Neural progenitor cell (in vitro differentiated cells): ENCODE results near the gene SUPT3H. TPM values are rescaled to one million over a fixed set of nuclear protein-coding genes. Genes with fewer than 3 reads are reported as not detected.

Source experiments
- DNase-seq: peaks from one replicate; pipeline ENCODE4 v3.0.0-alpha.2; 2016; ENCODE audit warnings: low spot score
- H2AFZ ChIP-seq: fragments of 200-600 bp; sonication (generic); replicated peaks from 2 replicates; pipeline ENCODE4 v1.6.1; 2016; ENCODE audit warnings: antibody characterized with exemption
- H3F3A ChIP-seq: fragments of 200-600 bp; sonication (generic); 2 replicates; pipeline ENCODE4 v1.6.1; 2016; ENCODE audit warnings: antibody characterized with exemption, low read depth
- H3K27ac ChIP-seq: fragments of 200-600 bp; sonication (generic); 2 replicates; pipeline ENCODE4 v1.5.1; 2016; ENCODE audit warnings: mild to moderate bottlenecking
- H3K27me3 ChIP-seq: fragments of 200-600 bp; sonication (generic); 2 replicates; pipeline ENCODE4 v1.6.1; 2016; ENCODE audit warnings: mild to moderate bottlenecking, moderate library complexity
- H3K36me3 ChIP-seq: fragments of 200-600 bp; sonication (generic); 2 replicates; pipeline ENCODE4 v1.5.1; 2016
- H3K4me1 ChIP-seq: fragments of 200-600 bp; sonication (generic); 2 replicates; pipeline ENCODE4 v1.6.1; 2016; ENCODE audit warnings: mixed run types
- H3K4me2 ChIP-seq: fragments of 200-600 bp; sonication (generic); 2 replicates; pipeline ENCODE4 v1.6.1; 2016
- H3K4me3 ChIP-seq: fragments of 200-600 bp; sonication (generic); 2 replicates; pipeline ENCODE4 v1.5.1; 2016
- H3K79me2 ChIP-seq: fragments of 200-600 bp; sonication (generic); 2 replicates; pipeline ENCODE4 v1.6.1; 2016; ENCODE audit warnings: low read depth
- H3K9ac ChIP-seq: fragments of 200-600 bp; sonication (generic); 2 replicates; pipeline ENCODE4 v1.6.1; 2016
- H3K9me3 ChIP-seq: fragments of 200-600 bp; sonication (generic); 2 replicates; pipeline ENCODE4 v1.5.1; 2016; ENCODE audit warnings: low read depth
- H4K20me1 ChIP-seq: fragments of 200-600 bp; sonication (generic); 2 replicates; pipeline ENCODE4 v1.6.1; 2016; ENCODE audit warnings: low read depth
- H3K27ac Mint-ChIP-seq: 3 replicates; pipeline ENCODE4 v1.8.0; 2021; ENCODE audit warnings: mixed read lengths
- H3K27me3 Mint-ChIP-seq: 2 replicates; pipeline ENCODE4 v1.8.0; 2022; ENCODE audit warnings: low read depth, mild to moderate bottlenecking, inconsistent platforms, moderate library complexity, mixed read lengths; ENCODE audit not compliant: insufficient read depth
- H3K36me3 Mint-ChIP-seq: 3 replicates; pipeline ENCODE4 v1.8.0; 2021; ENCODE audit warnings: mixed read lengths
- H3K4me1 Mint-ChIP-seq: 3 replicates; pipeline ENCODE4 v1.8.0; 2021; ENCODE audit warnings: mixed read lengths
- H3K4me3 Mint-ChIP-seq: 3 replicates; pipeline ENCODE4 v1.8.0; 2021; ENCODE audit warnings: mild to moderate bottlenecking, moderate library complexity, mixed read lengths
- H3K9me3 Mint-ChIP-seq: 3 replicates; pipeline ENCODE4 v1.8.0; 2020; ENCODE audit warnings: mixed read lengths
- CTCF ChIP-seq: fragments of 200-600 bp; sonication (generic); IDR thresholded peaks from 2 replicates; pipeline ENCODE4 v1.5.1; 2017; ENCODE audit warnings: antibody characterized with exemption, mild to moderate bottlenecking
- EZH2 ChIP-seq: fragments of 200-600 bp; sonication (generic); IDR thresholded peaks from 2 replicates; pipeline ENCODE4 v1.6.1; 2017; ENCODE audit warnings: antibody characterized with exemption, mild to moderate bottlenecking, moderate library complexity
- EZH2phosphoT487 ChIP-seq: fragments of 200-600 bp; sonication (generic); IDR thresholded peaks from 2 replicates; pipeline ENCODE4 v1.6.1; 2017; ENCODE audit warnings: antibody characterized with exemption
- total RNA-seq: library from RNA; depleted of rRNA; stranded (reverse); fragments of >200 nt; gene quantifications from 2 replicates; pipeline ENCODE4 v1.2.3, GENCODE V29; 2015; ENCODE audit warnings: low replicate concordance

The SUPT3H gene
- total RNA-seq, 1 donor from 2014 or later = 16.3 TPM

- no peaks in the 10 kb centered on the region for H3K36me3 ChIP-seq
- no peak overlapping the region for H3K9ac ChIP-seq
- H3K9me3 ChIP-seq = no peaks in the 10 kb centered on the region
- H3K4me3 ChIP-seq = no peak overlapping the region
- no peaks in the 10 kb centered on the region for H3K27me3 ChIP-seq
- no peak for TF ChIP-seq EZH2
- TF ChIP-seq CTCF = no peak
- no peak for TF ChIP-seq EZH2phosphoT487
- peaks cover 10% of the 10 kb centered on the region for H3K4me1 Mint-ChIP-seq
- H3K4me1 ChIP-seq = peaks cover 31% of the 10 kb centered on the region
- H3K79me2 ChIP-seq = no peaks in the 10 kb centered on the region
- no peak overlapping the region for H3K4me2 ChIP-seq
- peaks cover 7% of the 10 kb centered on the region for H3F3A ChIP-seq
- H3K36me3 Mint-ChIP-seq = no peaks in the 10 kb centered on the region
- H3K27ac ChIP-seq = no peak overlapping the region
- no peak overlapping the region for H3K27ac Mint-ChIP-seq
- no peak overlapping the region for H3K4me3 Mint-ChIP-seq
- no peak for DNase-seq
- H3K27me3 Mint-ChIP-seq = peaks cover 4% of the 10 kb centered on the region
- peaks cover 5% of the 10 kb centered on the region for H3K9me3 Mint-ChIP-seq
- H2AFZ ChIP-seq = no peak overlapping the region
- no peaks in the 10 kb centered on the region for H4K20me1 ChIP-seq
Observed at GRCh38 chr6:44795326-44795725, 582.4 kb downstream of the SUPT3H start.

DNA sequence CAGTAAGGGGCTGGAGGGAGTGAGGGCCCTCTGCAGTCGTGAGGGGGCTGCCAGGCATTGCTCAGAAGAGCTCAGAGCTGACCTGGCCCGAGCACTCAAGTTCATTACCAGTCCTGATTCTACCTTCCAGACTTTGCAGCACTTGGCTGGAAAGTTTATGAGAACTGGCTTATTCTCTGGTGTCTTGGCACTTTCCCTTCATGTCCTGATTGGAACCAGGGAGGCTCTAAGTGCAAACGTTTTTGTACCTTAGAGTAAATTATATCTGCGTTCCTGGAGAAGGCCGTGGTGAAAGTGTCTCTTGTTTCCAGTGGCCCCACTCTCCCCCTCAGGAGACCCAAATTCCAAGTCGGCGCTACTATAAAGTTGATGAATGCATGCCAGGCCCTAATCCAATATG is 587.9 kb downstream of the SUPT3H start:
- Histone ChIP-seq H4K20me1 (no peaks in the 10 kb centered on the region), H3K36me3 (no peaks in the 10 kb centered on the region), H2AFZ (no peak overlapping the region), H3K79me2 (no peaks in the 10 kb centered on the region), H3K9ac (no peak overlapping the region), H3K4me1 (peaks cover 10% of the 10 kb centered on the region), H3K27ac (no peak overlapping the region), H3K4me2 (no peak overlapping the region), H3K27me3 (no peaks in the 10 kb centered on the region), H3F3A (peaks cover 6% of the 10 kb centered on the region), H3K4me3 (no peak overlapping the region), H3K9me3 (no peaks in the 10 kb centered on the region)
- Mint-ChIP-seq H3K9me3 (peaks cover 5% of the 10 kb centered on the region), H3K4me1 (peaks cover 4% of the 10 kb centered on the region), H3K27ac (no peak overlapping the region), H3K27me3 (peaks cover 4% of the 10 kb centered on the region), H3K4me3 (no peak overlapping the region), H3K36me3 (no peaks in the 10 kb centered on the region)
- no peak for DNase-seq
- no peak for TF ChIP-seq CTCF
- TF ChIP-seq EZH2 = no peak
- TF ChIP-seq EZH2phosphoT487 = no peak

DNA sequence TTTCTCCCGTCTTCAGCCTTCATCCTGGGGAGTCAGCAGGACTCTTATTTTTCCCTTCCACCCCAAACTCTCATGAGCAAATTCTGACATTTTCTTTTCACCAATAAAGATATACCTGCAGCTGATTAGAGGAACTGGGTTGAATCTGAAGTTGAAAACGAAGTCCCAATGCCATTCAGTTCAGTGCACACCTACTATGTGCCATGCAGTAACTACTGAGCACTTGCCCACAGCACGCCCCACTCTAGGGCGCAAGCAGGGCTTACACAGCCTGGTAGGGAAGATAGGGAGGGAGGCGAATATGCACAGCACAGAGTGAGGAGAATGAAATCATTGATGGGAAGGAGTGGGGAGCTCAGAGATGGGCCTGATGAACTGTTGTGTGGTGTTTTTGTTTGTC is 588.7 kb downstream of the SUPT3H start:
- no peak for DNase-seq
- no peak overlapping the region for H3K27ac ChIP-seq
- no peaks in the 10 kb centered on the region for H3K79me2 ChIP-seq
- H3K27me3 ChIP-seq = no peaks in the 10 kb centered on the region
- no peaks in the 10 kb centered on the region for H3K9me3 ChIP-seq
- no peak overlapping the region for H3K4me3 ChIP-seq
- peak overlapping the region; percentile 61 for H3K27ac Mint-ChIP-seq
- TF ChIP-seq CTCF (no peak), EZH2phosphoT487 (no peak), EZH2 (no peak)
- H3K4me1 Mint-ChIP-seq = peaks cover under 1% of the 10 kb centered on the region
- H3K4me2 ChIP-seq = no peak overlapping the region
- H3F3A ChIP-seq = no peaks in the 10 kb centered on the region
- H3K9ac ChIP-seq = no peak overlapping the region
- no peak overlapping the region for H2AFZ ChIP-seq
- H3K4me3 Mint-ChIP-seq = no peak overlapping the region
- H4K20me1 ChIP-seq = no peaks in the 10 kb centered on the region
- H3K27me3 Mint-ChIP-seq = peaks cover 4% of the 10 kb centered on the region
- H3K9me3 Mint-ChIP-seq = peaks cover 10% of the 10 kb centered on the region
- peaks cover 3% of the 10 kb centered on the region for H3K4me1 ChIP-seq
- H3K36me3 ChIP-seq = no peaks in the 10 kb centered on the region
- H3K36me3 Mint-ChIP-seq = no peaks in the 10 kb centered on the region
